Cerebellar nuclear complex (tissue), 1 donor: Measurements from ENCODE around the gene SENP8.

ENCODE experiments used
- DNase-seq, 2 experiments: peaks; one replicate each; lab custom pipeline; 2025; lab: John Stamatoyannopoulos, UW

The SENP8 gene

GRCh38 chr15:72113347-72114031 lies 4.7 kb upstream of the SENP8 start:
- DNase-seq = no peak

- DNase-seq = no peak
These were observed 1.3 kb upstream of the SENP8 start for GRCh38 chr15:72116731-72117485.

- DNase-seq = no peak
These were observed 652 bp upstream of the SENP8 start for GRCh38 chr15:72117486-72118016.

GRCh38 chr15:72124218-72124617 lies 6.0 kb downstream of the SENP8 start:
- no peak for DNase-seq

GRCh38 chr15:72127724-72128322 lies 9.6 kb downstream of the SENP8 start:
- DNase-seq = no peak

GRCh38 chr15:72128359-72128758 lies 10.2 kb downstream of the SENP8 start:
- DNase-seq = no peak

GRCh38 chr15:72130272-72130671 lies 12.1 kb downstream of the SENP8 start:
- DNase-seq = no peak

GRCh38 chr15:72131922-72132321 lies 13.7 kb downstream of the SENP8 start:
- no peak for DNase-seq

GRCh38 chr15:72133211-72133610 lies 15.0 kb downstream of the SENP8 start:
- DNase-seq = no peak

GRCh38 chr15:72135719-72136118 lies 17.5 kb downstream of the SENP8 start:
- no peak for DNase-seq

- DNase-seq = no peak
These were observed 18.2 kb downstream of the SENP8 start for GRCh38 chr15:72136170-72137051.

GRCh38 chr15:72139667-72140066 lies 21.5 kb downstream of the SENP8 start:
- DNase-seq = no peak

- DNase-seq = no peak
These were observed 21.9 kb downstream of the SENP8 start for GRCh38 chr15:72140088-72140487.

GRCh38 chr15:72141171-72142084 lies 23.2 kb downstream of the SENP8 start:
- no peak for DNase-seq

- DNase-seq = no peak
These were observed 28.0 kb downstream of the SENP8 start for GRCh38 chr15:72146221-72146620.

GRCh38 chr15:72146934-72147333 lies 28.7 kb downstream of the SENP8 start:
- no peak for DNase-seq

GRCh38 chr15:72147418-72147817 lies 29.2 kb downstream of the SENP8 start:
- no peak for DNase-seq

- no peak for DNase-seq
These were observed 35.2 kb downstream of the SENP8 start for GRCh38 chr15:72153269-72154000.

GRCh38 chr15:72154316-72154715 lies 36.1 kb downstream of the SENP8 start:
- no peak for DNase-seq

- peak in 1 of 2 experiments; percentile 29 for DNase-seq
These were observed 36.9 kb downstream of the SENP8 start for GRCh38 chr15:72155003-72155621.
